Endodermal cell (in vitro differentiated cells): ENCODE data around the gene GATAD2B. TPM values are rescaled to one million over a fixed set of nuclear protein-coding genes. Genes with fewer than 3 reads are reported as not detected.

Experiments
- DNase-seq: peaks from one replicate; pipeline ENCODE4 v3.0.0-alpha.2; 2017
- H3K27ac ChIP-seq: 2 replicates; pipeline ENCODE4 v1.5.1; 2013; ENCODE audit warnings: mild to moderate bottlenecking, low read depth, low read length, moderate library complexity
- H3K27me3 ChIP-seq: 2 replicates; pipeline ENCODE4 v1.6.1; 2013; ENCODE audit warnings: mild to moderate bottlenecking, low read length, moderate library complexity; ENCODE audit not compliant: insufficient read depth, control insufficient read depth, poor library complexity, severe bottlenecking
- H3K36me3 ChIP-seq: 2 replicates; pipeline ENCODE4 v1.7.0; 2013; ENCODE audit warnings: mild to moderate bottlenecking, low read length, moderate library complexity; ENCODE audit not compliant: control insufficient read depth, insufficient read depth
- H3K4me1 ChIP-seq: one replicate; pipeline ENCODE4 v1.7.0; 2013; ENCODE audit warnings: low read length; ENCODE audit not compliant: control insufficient read depth, insufficient read depth
- H3K4me3 ChIP-seq: 2 replicates; pipeline ENCODE4 v1.5.1; 2013; ENCODE audit warnings: mild to moderate bottlenecking, low read length, moderate library complexity
- H3K9ac ChIP-seq: 2 replicates; pipeline ENCODE4 v1.6.1; 2013; ENCODE audit warnings: mild to moderate bottlenecking, low read length, moderate library complexity; ENCODE audit not compliant: poor library complexity, severe bottlenecking; ENCODE audit errors: extremely low read depth
- H3K9me3 ChIP-seq: 2 replicates; pipeline ENCODE4 v1.6.1; 2013; ENCODE audit warnings: mild to moderate bottlenecking, low read length, moderate library complexity; ENCODE audit not compliant: control insufficient read depth
- H3K27ac Mint-ChIP-seq: 2 replicates; pipeline ENCODE4 v1.8.0; 2020; ENCODE audit warnings: mixed read lengths
- H3K27me3 Mint-ChIP-seq: 2 replicates; pipeline ENCODE4 v1.8.0; 2021; ENCODE audit warnings: mild to moderate bottlenecking, mixed read lengths; ENCODE audit not compliant: insufficient read depth
- H3K36me3 Mint-ChIP-seq: 2 replicates; pipeline ENCODE4 v1.8.0; 2020; ENCODE audit warnings: low read depth, mixed read lengths
- H3K4me1 Mint-ChIP-seq: 2 replicates; pipeline ENCODE4 v1.8.0; 2020; ENCODE audit warnings: mixed read lengths
- H3K4me3 Mint-ChIP-seq: 2 replicates; pipeline ENCODE4 v1.8.0; 2020; ENCODE audit warnings: mild to moderate bottlenecking, moderate library complexity, mixed read lengths
- H3K9me3 Mint-ChIP-seq: 2 replicates; pipeline ENCODE4 v1.8.0; 2020; ENCODE audit warnings: mild to moderate bottlenecking, mixed read lengths
- CTCF ChIP-seq: fragments of 200-600 bp; sonication (generic); conservative IDR thresholded peaks from 2 replicates; pipeline ENCODE4 v1.5.0; 2021; ENCODE audit warnings: antibody characterized with exemption, mild to moderate bottlenecking
- WGBS, 2 experiments: methylation state at CpG; one replicate each; pipeline versions ENCODE4 v1.1.5 to v1.1.7; 2013; ENCODE audit warnings: missing lambda C conversion rate in 2 of 2, mixed read lengths in 1 of 2; ENCODE audit not compliant: insufficient coverage in 1 of 2, insufficient read length in 1 of 2; 5-methylcytosine and 5-hydroxymethylcytosine counted together
- total RNA-seq, 2 donors: library from RNA; stranded (reverse); fragmentation: NEBNext Ultra II Directional in 1 of 2; extraction: Animal tissue kit (Norgen Biotek cat#: 25700) in 1 of 2; gene quantifications; 2 replicates in 1 of 2; 3 replicates in 1 of 2; pipeline ENCODE4 v1.2.1, GENCODE V29; 2021

The GATAD2B gene
- total RNA-seq, 2 donors from 2014 or later, result 45.2 to 51.2 TPM

GRCh38 chr1:153958961-153959260 lies 36.1 kb upstream of the GATAD2B start:
- H3K27me3 ChIP-seq, result no peaks in the 10 kb centered on the region
- no peak overlapping the region for H3K9ac ChIP-seq
- H3K36me3 ChIP-seq, result peaks cover 19% of the 10 kb centered on the region
- no peak overlapping the region for H3K4me3 ChIP-seq
- Mint-ChIP-seq H3K27ac (peak overlapping the region; percentile 96), H3K4me3 (peak overlapping the region; percentile 98), H3K9me3 (no peaks in the 10 kb centered on the region), H3K36me3 (peaks cover 23% of the 10 kb centered on the region), H3K4me1 (peaks cover 35% of the 10 kb centered on the region), H3K27me3 (no peaks in the 10 kb centered on the region)
- H3K4me1 ChIP-seq, result no peaks in the 10 kb centered on the region
- no peak overlapping the region for H3K27ac ChIP-seq
- 61 to 77% methylated on average over 3 to 4 of the region's 4 CpGs for WGBS, 2 experiments
- no peak for DNase-seq
- TF ChIP-seq CTCF, result no peak
- H3K9me3 ChIP-seq, result no peaks in the 10 kb centered on the region

- Histone ChIP-seq H3K9me3 (no peaks in the 10 kb centered on the region), H3K36me3 (peaks cover 19% of the 10 kb centered on the region), H3K9ac (peak within 1 kb of the TSS; percentile 77), H3K27me3 (no peaks in the 10 kb centered on the region), H3K4me1 (no peaks in the 10 kb centered on the region), H3K27ac (peak within 1 kb of the TSS; percentile 63), H3K4me3 (peak within 1 kb of the TSS; percentile 98)
- peak within 1 kb of the TSS; percentile 96 for H3K27ac Mint-ChIP-seq
- H3K27me3 Mint-ChIP-seq, result no peaks in the 10 kb centered on the region
- H3K4me1 Mint-ChIP-seq, result peaks cover 33% of the 10 kb centered on the region
- WGBS, 2 experiments, result 0% methylated on average over 17 to 74 of the region's 75 CpGs
- TF ChIP-seq CTCF, result no peak
- DNase-seq, result peak; percentile 99
- H3K4me3 Mint-ChIP-seq, result peak within 1 kb of the TSS; percentile 98
- H3K9me3 Mint-ChIP-seq, result no peaks in the 10 kb centered on the region
- H3K36me3 Mint-ChIP-seq, result peaks cover 25% of the 10 kb centered on the region
Measured at GRCh38 chr1:153958111-153958960, 35.6 kb upstream of the GATAD2B start, which contains the start of gene CRTC2. Gene CRTC2, minus strand, starts transcription at chr1:153958612. Its CDS starts 115 bp downstream, at chr1:153958497.

- Mint-ChIP-seq H3K4me1 (peaks cover 33% of the 10 kb centered on the region), H3K4me3 (peak overlapping the region; percentile 98), H3K27me3 (no peaks in the 10 kb centered on the region), H3K9me3 (no peaks in the 10 kb centered on the region), H3K27ac (peak overlapping the region; percentile 96), H3K36me3 (peaks cover 28% of the 10 kb centered on the region)
- H3K9me3 ChIP-seq, result no peaks in the 10 kb centered on the region
- DNase-seq, result no peak
- peak overlapping the region; percentile 63 for H3K27ac ChIP-seq
- H3K4me3 ChIP-seq, result peak overlapping the region; percentile 98
- no peaks in the 10 kb centered on the region for H3K4me1 ChIP-seq
- TF ChIP-seq CTCF, result no peak
- peak overlapping the region; percentile 77 for H3K9ac ChIP-seq
- peaks cover 19% of the 10 kb centered on the region for H3K36me3 ChIP-seq
- no peaks in the 10 kb centered on the region for H3K27me3 ChIP-seq
- WGBS, 2 experiments, result 0% methylated on average over 5 to 13 of the region's 13 CpGs
Measured at GRCh38 chr1:153957744-153958110, 35.0 kb upstream of the GATAD2B start.
